ENCODE results near the gene LAPTM5.
A peak's percentile ranks its signal among the peaks of the same experiment; 100 is the strongest.

DNA sequence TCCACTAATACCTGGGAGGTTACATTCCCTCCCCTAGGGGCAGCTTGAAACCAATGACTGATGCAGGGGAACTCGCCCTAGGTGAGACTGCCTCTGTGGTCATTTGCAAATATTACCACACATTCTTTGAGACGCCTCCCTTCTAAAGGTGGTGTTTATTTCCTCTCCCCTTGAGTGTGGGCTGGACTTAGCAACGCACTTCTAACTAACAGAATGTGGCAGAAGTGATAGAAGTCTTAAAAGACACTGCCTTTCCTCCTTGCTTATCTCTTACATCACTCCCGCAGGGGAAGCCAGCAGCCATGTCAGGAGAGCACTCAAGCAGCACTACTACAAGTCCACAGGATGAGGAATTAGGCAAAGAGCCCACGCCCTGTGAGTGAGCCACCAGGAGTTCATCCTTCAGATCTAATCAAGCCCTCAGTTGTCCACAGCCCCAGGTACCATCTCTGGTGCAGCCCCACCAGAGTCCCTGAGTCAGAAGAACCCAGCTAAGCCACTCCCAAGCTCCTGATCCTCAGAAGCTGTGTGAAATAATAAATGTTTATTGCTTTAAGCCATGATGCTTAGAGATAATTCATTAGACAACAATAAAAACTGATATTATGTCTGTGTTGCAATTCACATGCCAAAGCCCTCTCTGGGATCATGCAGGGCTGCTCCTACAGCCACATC, 19.4 kb downstream of the LAPTM5 start:
- no peak for TF ChIP-seq FOSL1 (IDR thresholded peaks at IDR 0.05; ENCODE audit: insufficient read depth, low read depth, low read length)
- TF ChIP-seq SUZ12 (IDR thresholded peaks at IDR 0.05; ENCODE audit: low read length): no peak
- TF ChIP-seq SIX5 (IDR thresholded peaks at IDR 0.05; ENCODE audit: low read depth, low read length): no peak
- TF ChIP-seq GTF2F1 (IDR thresholded peaks at IDR 0.05; ENCODE audit: borderline replicate concordance, low read depth, low read length): no peak
- TF ChIP-seq, protein P1, sequence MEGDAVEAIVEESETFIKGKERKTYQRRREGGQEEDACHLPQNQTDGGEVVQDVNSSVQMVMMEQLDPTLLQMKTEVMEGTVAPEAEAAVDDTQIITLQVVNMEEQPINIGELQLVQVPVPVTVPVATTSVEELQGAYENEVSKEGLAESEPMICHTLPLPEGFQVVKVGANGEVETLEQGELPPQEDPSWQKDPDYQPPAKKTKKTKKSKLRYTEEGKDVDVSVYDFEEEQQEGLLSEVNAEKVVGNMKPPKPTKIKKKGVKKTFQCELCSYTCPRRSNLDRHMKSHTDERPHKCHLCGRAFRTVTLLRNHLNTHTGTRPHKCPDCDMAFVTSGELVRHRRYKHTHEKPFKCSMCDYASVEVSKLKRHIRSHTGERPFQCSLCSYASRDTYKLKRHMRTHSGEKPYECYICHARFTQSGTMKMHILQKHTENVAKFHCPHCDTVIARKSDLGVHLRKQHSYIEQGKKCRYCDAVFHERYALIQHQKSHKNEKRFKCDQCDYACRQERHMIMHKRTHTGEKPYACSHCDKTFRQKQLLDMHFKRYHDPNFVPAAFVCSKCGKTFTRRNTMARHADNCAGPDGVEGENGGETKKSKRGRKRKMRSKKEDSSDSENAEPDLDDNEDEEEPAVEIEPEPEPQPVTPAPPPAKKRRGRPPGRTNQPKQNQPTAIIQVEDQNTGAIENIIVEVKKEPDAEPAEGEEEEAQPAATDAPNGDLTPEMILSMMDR (IDR thresholded peaks at IDR 0.05; ENCODE audit: control extremely low read depth in 1 of 3, insufficient read depth in 1 of 3, low read depth in 1 of 3, low read length in 3 of 3): peak in 2 of 3 experiments; percentile 49 to 71; a peak in 3 of 4 replicates
- TF ChIP-seq RBBP5 (IDR thresholded peaks at IDR 0.05; ENCODE audit: borderline replicate concordance, low read depth, low read length): no peak
